Natural killer cell treated with Interleukin-12 subunit alpha and Interleukin-12 subunit beta and Interleukin-15 and Interleukin-18, amount 100 ng/mL, for 72 hours (primary cell): ENCODE data around the gene ANXA11. TPM values are rescaled to one million over a fixed set of nuclear protein-coding genes. Genes with fewer than 3 reads are reported as not detected.

ENCODE experiments used
- ATAC-seq, 2 donors: fragments of 150-1000 bp; cut with Tn5 transposase in 1 of 2; sonication (Bioruptor Pico), chemical (Tn5 transposase) in 1 of 2; 2 replicates each; pipeline ENCODE4 v1.10.0; 2021
- DNase-seq: peaks from one replicate; pipeline ENCODE4 v3.0.0; 2022; ENCODE audit warnings: low spot score
- H3K27ac Mint-ChIP-seq, 2 donors: 1 replicate in 1 of 2; 2 replicates in 1 of 2; pipeline ENCODE4 v1.8.0; 2022; ENCODE audit warnings: mixed read lengths in 2 of 2, mild to moderate bottlenecking in 1 of 2, moderate library complexity in 1 of 2
- H3K27me3 Mint-ChIP-seq, 2 donors: 1 replicate in 1 of 2; 2 replicates in 1 of 2; pipeline ENCODE4 v1.8.0; 2022; ENCODE audit warnings: mixed read lengths in 2 of 2
- H3K36me3 Mint-ChIP-seq: one replicate; pipeline ENCODE4 v1.8.0; 2022; ENCODE audit warnings: mixed read lengths
- H3K4me1 Mint-ChIP-seq, 2 donors: 1 replicate in 1 of 2; 2 replicates in 1 of 2; pipeline ENCODE4 v1.8.0; 2022; ENCODE audit warnings: low read depth in 2 of 2, mixed read lengths in 2 of 2, mild to moderate bottlenecking in 1 of 2
- H3K4me3 Mint-ChIP-seq: one replicate; pipeline ENCODE4 v1.8.0; 2022; ENCODE audit warnings: mixed read lengths
- H3K9me3 Mint-ChIP-seq: 2 replicates; pipeline ENCODE4 v1.8.0; 2022; ENCODE audit warnings: mixed read lengths
- total RNA-seq, 2 donors: library from RNA; stranded (reverse); gene quantifications; one replicate each; pipeline ENCODE4 v1.2.3, GENCODE V29; 2022

Gene ANXA11
- total RNA-seq, 2 donors from 2014 or later, result 134 to 166 TPM

GRCh38 chr10:80173466-80173865, 31.9 kb downstream of the ANXA11 start:
- H3K4me3 Mint-ChIP-seq, result no peak overlapping the region
- DNase-seq (no peak), ATAC-seq (no peak)
- H3K9me3 Mint-ChIP-seq, result no peaks in the 10 kb centered on the region
- H3K36me3 Mint-ChIP-seq, result no peaks in the 10 kb centered on the region
- peaks cover 11 to 35% of the 10 kb centered on the region in 2 donors for H3K4me1 Mint-ChIP-seq
- H3K27ac Mint-ChIP-seq, result no peak overlapping the region
- no peaks in the 10 kb centered on the region for H3K27me3 Mint-ChIP-seq

- Mint-ChIP-seq H3K27me3 (no peaks in the 10 kb centered on the region), H3K4me1 (peaks cover 11 to 30% of the 10 kb centered on the region in 2 donors), H3K4me3 (no peak overlapping the region), H3K27ac (no peak overlapping the region), H3K9me3 (no peaks in the 10 kb centered on the region), H3K36me3 (no peaks in the 10 kb centered on the region)
- ATAC-seq, result no peak
- no peak for DNase-seq
Observed at GRCh38 chr10:80172896-80173295, 32.4 kb downstream of the ANXA11 start.

GRCh38 chr10:80171248-80171660, 34.1 kb downstream of the ANXA11 start:
- Mint-ChIP-seq H3K27ac (peak overlapping the region in 1 of 2 donors; percentile 25), H3K36me3 (no peaks in the 10 kb centered on the region), H3K4me1 (peaks cover 11 to 20% of the 10 kb centered on the region in 2 donors), H3K4me3 (no peak overlapping the region), H3K27me3 (no peaks in the 10 kb centered on the region), H3K9me3 (no peaks in the 10 kb centered on the region)
- DNase-seq (no peak), ATAC-seq (no peak)

- Mint-ChIP-seq H3K9me3 (no peaks in the 10 kb centered on the region), H3K36me3 (no peaks in the 10 kb centered on the region), H3K4me3 (no peak overlapping the region), H3K4me1 (peaks cover 16 to 24% of the 10 kb centered on the region in 2 donors), H3K27me3 (no peaks in the 10 kb centered on the region), H3K27ac (no peak overlapping the region)
- ATAC-seq (no peak), DNase-seq (no peak)
Observed at GRCh38 chr10:80170641-80171040, 34.7 kb downstream of the ANXA11 start.

GRCh38 chr10:80170026-80170425, 35.3 kb downstream of the ANXA11 start:
- H3K27ac Mint-ChIP-seq, result peak overlapping the region in 1 of 2 donors; percentile 3
- no peaks in the 10 kb centered on the region for H3K27me3 Mint-ChIP-seq
- no peak overlapping the region for H3K4me3 Mint-ChIP-seq
- ATAC-seq, result no peak
- H3K36me3 Mint-ChIP-seq, result no peaks in the 10 kb centered on the region
- DNase-seq, result no peak
- H3K9me3 Mint-ChIP-seq, result no peaks in the 10 kb centered on the region
- H3K4me1 Mint-ChIP-seq, result peaks cover 18 to 26% of the 10 kb centered on the region in 2 donors

GRCh38 chr10:80168679-80169380, 36.5 kb downstream of the ANXA11 start:
- Mint-ChIP-seq H3K27me3 (no peaks in the 10 kb centered on the region), H3K9me3 (no peaks in the 10 kb centered on the region), H3K36me3 (peaks cover 5% of the 10 kb centered on the region), H3K4me3 (no peak overlapping the region), H3K27ac (no peak overlapping the region), H3K4me1 (peaks cover 18 to 29% of the 10 kb centered on the region in 2 donors)
- DNase-seq (no peak), ATAC-seq (peak; percentile 21 to 44)

- Mint-ChIP-seq H3K27me3 (no peaks in the 10 kb centered on the region), H3K27ac (no peak overlapping the region), H3K36me3 (peaks cover 10% of the 10 kb centered on the region), H3K4me1 (peaks cover 18 to 28% of the 10 kb centered on the region in 2 donors), H3K9me3 (no peaks in the 10 kb centered on the region), H3K4me3 (no peak overlapping the region)
- ATAC-seq (no peak), DNase-seq (no peak)
Observed at GRCh38 chr10:80168162-80168511, 37.2 kb downstream of the ANXA11 start.

- no peak for DNase-seq
- no peak overlapping the region for H3K27ac Mint-ChIP-seq
- H3K4me3 Mint-ChIP-seq, result no peak overlapping the region
- H3K4me1 Mint-ChIP-seq, result peaks cover 18 to 28% of the 10 kb centered on the region in 2 donors
- no peaks in the 10 kb centered on the region for H3K27me3 Mint-ChIP-seq
- peaks cover 10% of the 10 kb centered on the region for H3K36me3 Mint-ChIP-seq
- H3K9me3 Mint-ChIP-seq, result no peaks in the 10 kb centered on the region
- ATAC-seq, result no peak
Observed at GRCh38 chr10:80167471-80168161, 37.7 kb downstream of the ANXA11 start.

GRCh38 chr10:80166581-80167470, 38.5 kb downstream of the ANXA11 start:
- H3K4me3 Mint-ChIP-seq, result no peak overlapping the region

GRCh38 chr10:80165173-80165572, 40.2 kb downstream of the ANXA11 start:
- DNase-seq (no peak), ATAC-seq (no peak)
- no peaks in the 10 kb centered on the region for H3K27me3 Mint-ChIP-seq
- peaks cover 22 to 30% of the 10 kb centered on the region in 2 donors for H3K4me1 Mint-ChIP-seq
- H3K27ac Mint-ChIP-seq, result peak overlapping the region; percentile 51 to 62
- no peaks in the 10 kb centered on the region for H3K9me3 Mint-ChIP-seq
- H3K36me3 Mint-ChIP-seq, result peaks cover 10% of the 10 kb centered on the region
- no peak overlapping the region for H3K4me3 Mint-ChIP-seq

More at GRCh38 chr10:80166581-80167470, 38.5 kb downstream of the ANXA11 start:
- Mint-ChIP-seq H3K27ac (peak overlapping the region; percentile 51 to 62), H3K36me3 (peaks cover 10% of the 10 kb centered on the region), H3K4me1 (peaks cover 18 to 28% of the 10 kb centered on the region in 2 donors), H3K27me3 (no peaks in the 10 kb centered on the region), H3K9me3 (no peaks in the 10 kb centered on the region)
- DNase-seq, result no peak
- ATAC-seq, result no peak

GRCh38 chr10:80164596-80164995, 40.7 kb downstream of the ANXA11 start:
- Mint-ChIP-seq H3K9me3 (no peaks in the 10 kb centered on the region), H3K4me1 (peaks cover 16 to 24% of the 10 kb centered on the region in 2 donors), H3K36me3 (peaks cover 10% of the 10 kb centered on the region), H3K4me3 (no peak overlapping the region), H3K27me3 (no peaks in the 10 kb centered on the region), H3K27ac (no peak overlapping the region)
- ATAC-seq (no peak), DNase-seq (no peak)

GRCh38 chr10:80163741-80164341, 41.5 kb downstream of the ANXA11 start:
- Mint-ChIP-seq H3K27ac (no peak overlapping the region), H3K9me3 (no peaks in the 10 kb centered on the region), H3K36me3 (peaks cover 10% of the 10 kb centered on the region), H3K27me3 (no peaks in the 10 kb centered on the region), H3K4me1 (peaks cover 12 to 20% of the 10 kb centered on the region in 2 donors), H3K4me3 (no peak overlapping the region)
- DNase-seq (no peak), ATAC-seq (no peak)

- Mint-ChIP-seq H3K4me3 (no peak overlapping the region), H3K36me3 (peaks cover 15% of the 10 kb centered on the region), H3K27me3 (no peaks in the 10 kb centered on the region), H3K27ac (peak overlapping the region; percentile 4 to 66), H3K4me1 (peaks cover 12 to 20% of the 10 kb centered on the region in 2 donors), H3K9me3 (no peaks in the 10 kb centered on the region)
- ATAC-seq (no peak), DNase-seq (no peak)
Observed at GRCh38 chr10:80161321-80162083, 43.8 kb downstream of the ANXA11 start.
